ENCODE results near the gene ANKRD44.

GRCh38 chr2:197197895-197198311, 112.7 kb downstream of the ANKRD44 start:
- no peak for TF ChIP-seq TAF1 (IDR thresholded peaks at IDR 0.05; ENCODE audit: borderline replicate concordance, insufficient read depth, low read length)
- no peak for TF ChIP-seq POLR2AphosphoS5 (IDR thresholded peaks at IDR 0.05; ENCODE audit: low read depth, low read length)
- TF ChIP-seq REST (IDR thresholded peaks at IDR 0.05; ENCODE audit: insufficient read depth in 1 of 2, low read depth in 2 of 2, low read length in 2 of 2) = no peak
- no peak for TF ChIP-seq SIN3A (IDR thresholded peaks at IDR 0.05; ENCODE audit: borderline replicate concordance, insufficient read depth, low read length)

Measured in PFSK-1 (cell line).